VCaP (cell line): ENCODE results near the gene MEP1A.
"Not testable (repeated sequence)": the region's sequence is repeated elsewhere in the genome, so short reads cannot be mapped to it uniquely, and the experiment has no call there.

Experiments
- H3K27ac ChIP-seq: fragments of 450-650 bp; 2 replicates; pipeline ENCODE4 v1.5.1; 2017
- TF ChIP-seq, protein P1 (sequence below): fragments of 450-650 bp; conservative IDR thresholded peaks from 2 replicates; pipeline ENCODE4 v1.5.1; 2017; ENCODE audit warnings: mild to moderate bottlenecking, moderate library complexity

The MEP1A gene

DNA sequence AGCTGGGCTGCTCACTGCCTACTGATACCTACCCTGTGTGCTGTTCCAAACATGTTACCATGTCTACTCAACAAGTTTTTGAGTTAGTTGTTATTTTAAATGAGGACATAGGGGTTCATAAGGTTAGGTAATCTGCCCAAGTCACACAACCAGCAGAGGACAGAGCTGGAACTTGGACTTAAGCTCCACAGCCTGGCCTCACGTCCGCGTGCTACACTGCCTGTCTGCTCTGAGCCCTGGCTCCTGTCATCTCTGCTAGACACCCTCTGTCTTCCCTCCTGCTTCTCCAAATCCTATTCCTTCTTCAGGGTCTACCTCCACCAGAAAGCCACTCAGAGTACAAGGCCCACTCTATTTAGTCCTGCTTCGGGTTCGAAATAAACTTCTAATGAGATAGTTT, 28.2 kb upstream of the MEP1A start:
- H3K27ac ChIP-seq: no peak overlapping the region
- TF ChIP-seq, protein P1, sequence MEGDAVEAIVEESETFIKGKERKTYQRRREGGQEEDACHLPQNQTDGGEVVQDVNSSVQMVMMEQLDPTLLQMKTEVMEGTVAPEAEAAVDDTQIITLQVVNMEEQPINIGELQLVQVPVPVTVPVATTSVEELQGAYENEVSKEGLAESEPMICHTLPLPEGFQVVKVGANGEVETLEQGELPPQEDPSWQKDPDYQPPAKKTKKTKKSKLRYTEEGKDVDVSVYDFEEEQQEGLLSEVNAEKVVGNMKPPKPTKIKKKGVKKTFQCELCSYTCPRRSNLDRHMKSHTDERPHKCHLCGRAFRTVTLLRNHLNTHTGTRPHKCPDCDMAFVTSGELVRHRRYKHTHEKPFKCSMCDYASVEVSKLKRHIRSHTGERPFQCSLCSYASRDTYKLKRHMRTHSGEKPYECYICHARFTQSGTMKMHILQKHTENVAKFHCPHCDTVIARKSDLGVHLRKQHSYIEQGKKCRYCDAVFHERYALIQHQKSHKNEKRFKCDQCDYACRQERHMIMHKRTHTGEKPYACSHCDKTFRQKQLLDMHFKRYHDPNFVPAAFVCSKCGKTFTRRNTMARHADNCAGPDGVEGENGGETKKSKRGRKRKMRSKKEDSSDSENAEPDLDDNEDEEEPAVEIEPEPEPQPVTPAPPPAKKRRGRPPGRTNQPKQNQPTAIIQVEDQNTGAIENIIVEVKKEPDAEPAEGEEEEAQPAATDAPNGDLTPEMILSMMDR: no peak

DNA sequence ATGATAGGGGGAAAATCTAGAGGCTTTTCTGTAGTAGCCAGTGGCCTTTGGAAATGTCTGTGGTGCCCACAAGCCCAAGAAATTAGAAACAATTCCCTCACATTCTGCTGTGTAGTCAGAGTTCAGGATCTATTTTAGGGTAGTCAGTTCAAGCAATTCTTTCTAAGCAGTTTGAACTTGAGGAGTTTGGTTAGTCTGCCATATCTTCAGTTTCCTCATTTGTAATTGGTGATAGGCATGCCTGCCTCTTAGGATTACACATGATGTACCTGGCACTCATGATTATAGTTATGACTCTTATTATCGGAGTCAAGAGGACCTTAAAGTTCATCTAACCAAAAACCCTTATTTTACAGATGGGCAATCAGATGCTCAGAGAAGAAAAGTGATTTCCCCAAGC, 21.2 kb upstream of the MEP1A start:
- H3K27ac ChIP-seq: no peak overlapping the region
- TF ChIP-seq, protein P1: no peak

DNA sequence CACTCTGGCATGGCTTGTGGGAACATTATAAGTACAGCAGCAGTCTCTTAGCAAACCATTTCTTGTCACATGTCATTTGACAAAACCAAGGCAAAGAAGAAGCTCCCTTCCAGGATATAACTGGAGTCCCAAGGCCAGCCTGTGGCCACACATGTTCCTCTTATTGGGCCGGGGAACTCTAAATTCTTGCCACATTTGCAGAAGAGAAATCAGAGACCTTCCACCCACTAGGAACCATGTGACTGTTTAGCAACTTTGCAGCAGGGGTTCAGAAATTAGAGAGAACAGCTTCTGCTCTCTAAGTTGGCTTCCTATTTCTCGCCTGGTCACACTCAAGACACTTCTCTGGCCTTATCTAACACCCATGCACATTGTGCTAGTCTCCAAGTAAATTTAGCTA, 20.4 kb upstream of the MEP1A start:
- no peak overlapping the region for H3K27ac ChIP-seq
- TF ChIP-seq, protein P1: no peak

DNA sequence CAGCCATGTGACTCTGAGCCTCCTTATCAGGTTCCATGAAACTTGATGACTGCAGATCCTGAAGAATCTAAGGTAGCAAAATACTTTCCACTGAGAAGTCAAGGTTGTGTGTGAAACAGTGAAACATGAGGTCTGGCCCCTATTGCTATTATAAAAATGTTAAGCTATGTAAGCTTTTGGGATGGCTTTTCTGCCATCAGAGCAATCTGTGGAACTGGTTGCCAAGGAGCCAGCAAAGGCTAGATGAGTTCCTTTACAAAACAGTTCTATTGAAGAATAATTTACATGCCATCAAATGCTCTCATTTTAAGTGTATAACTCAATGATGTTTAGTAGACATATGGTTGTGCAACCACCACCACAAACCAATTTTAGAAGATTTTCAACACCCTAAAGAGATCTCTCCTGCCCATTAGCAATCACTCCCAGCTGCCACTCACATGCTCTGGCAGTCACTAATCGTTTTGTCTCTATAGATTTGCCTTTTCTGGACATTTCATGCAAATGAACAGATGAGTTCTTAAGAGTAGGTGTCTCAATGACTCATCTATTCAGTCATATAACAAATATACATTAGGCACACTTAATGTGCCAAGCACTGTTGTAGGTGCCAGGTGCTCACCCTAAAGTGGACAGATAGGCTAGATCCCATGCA, 19.9 kb upstream of the MEP1A start:
- H3K27ac ChIP-seq: no peak overlapping the region
- TF ChIP-seq, protein P1: no peak

DNA sequence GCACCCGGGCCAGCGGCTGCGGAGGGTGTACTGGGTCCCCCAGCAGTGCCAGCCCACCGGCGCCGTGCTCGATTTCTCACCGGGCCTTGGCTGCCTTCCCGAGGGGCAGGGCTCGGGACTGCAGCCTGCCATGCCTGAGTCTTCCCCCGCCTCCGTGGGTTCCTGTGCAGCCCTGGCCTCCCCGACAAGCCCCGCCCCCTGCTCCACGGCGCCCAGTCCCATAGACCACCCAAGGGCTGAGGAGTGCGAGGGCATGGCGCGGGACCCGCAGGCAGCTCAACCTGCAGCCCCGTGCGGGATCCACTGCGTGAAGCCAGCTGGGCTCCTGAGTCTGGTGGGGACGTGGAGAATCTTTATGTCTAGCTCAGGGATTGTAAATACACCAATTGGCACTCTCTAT, 18.5 kb upstream of the MEP1A start:
- not testable (repeated sequence) for H3K27ac ChIP-seq

DNA sequence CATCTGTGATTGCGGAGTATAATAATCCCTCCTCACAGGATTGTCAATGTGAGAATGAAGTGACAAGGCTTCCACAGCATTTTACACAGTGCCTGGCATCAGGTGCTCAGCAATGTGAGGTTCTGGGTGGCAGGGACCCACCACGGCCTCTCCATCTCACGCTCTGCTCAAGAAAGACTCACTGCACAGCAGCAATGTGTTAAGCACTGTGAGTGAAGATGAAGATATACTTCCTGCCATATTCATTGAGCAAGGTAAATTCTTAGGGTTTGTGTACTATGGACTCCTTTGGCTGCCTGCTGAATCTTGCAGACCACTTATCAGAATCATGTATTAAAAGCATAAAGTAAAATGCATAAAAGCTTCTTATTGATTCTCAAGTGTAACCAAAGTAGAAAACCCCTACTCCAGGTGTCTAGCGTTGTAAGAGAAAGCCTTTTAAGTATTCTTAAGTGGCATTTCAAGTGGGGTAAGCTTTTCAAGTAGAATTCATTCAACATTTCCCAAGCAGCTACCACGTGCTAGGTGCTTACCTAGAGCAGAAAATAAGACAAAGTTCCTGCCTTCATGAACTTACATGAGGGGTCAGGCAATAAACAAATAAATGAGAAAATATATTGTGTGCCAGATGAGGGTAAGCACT, 17.0 kb upstream of the MEP1A start:
- H3K27ac ChIP-seq: no peak overlapping the region
- TF ChIP-seq, protein P1: no peak

DNA sequence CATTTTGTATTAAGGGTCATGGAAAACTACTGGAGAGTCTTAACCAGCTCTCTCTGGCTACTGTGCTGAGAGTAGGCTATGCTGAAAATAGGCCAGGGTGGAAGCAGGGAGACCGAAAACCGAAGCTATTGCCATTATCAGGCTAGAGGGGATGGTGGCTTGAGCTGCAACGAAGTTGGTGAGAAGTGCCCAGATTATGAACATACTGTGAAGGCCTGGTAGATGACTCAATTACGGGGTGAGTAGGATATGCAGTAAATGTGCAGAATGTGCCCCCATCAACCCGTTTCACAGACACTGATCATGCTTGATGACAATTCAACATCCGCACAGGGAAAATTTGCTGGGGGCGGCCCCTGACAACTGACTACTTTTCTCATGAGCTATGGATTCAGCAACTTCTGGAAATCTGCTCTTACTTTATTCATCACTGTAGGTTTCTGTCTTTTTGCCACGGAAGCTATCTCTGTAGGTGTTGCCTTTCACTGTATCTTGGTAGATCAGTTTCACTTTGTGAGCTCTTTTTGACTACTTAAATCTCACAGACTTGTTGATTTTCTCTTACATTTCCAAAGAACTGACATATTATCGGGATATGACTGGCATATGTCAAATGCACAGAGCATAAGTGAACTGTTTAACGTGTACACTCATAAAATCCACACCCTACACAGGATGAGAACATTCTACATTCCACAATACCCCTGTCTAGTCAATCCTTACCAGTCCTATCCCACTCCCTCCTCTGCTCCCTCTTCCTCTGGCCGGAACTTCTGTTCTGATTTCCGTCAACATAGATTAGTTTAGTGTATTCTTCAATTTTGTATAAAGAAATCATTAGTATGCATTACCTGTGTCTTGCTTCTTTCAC, 15.5 kb upstream of the MEP1A start:
- no peak overlapping the region for H3K27ac ChIP-seq
- TF ChIP-seq, protein P1: no peak
